WTC11 (cell line): ENCODE data around the gene KIAA0930.

Source experiments
- CTCF ChIP-seq: fragments of 200-600 bp; IDR thresholded peaks from 2 replicates; pipeline ENCODE4 v1.8.0; 2022; ENCODE audit warnings: antibody characterized with exemption
- EMX1 ChIP-seq: fragments of 250-450 bp; sonication (Bioruptor Pico); IDR thresholded peaks from 2 replicates; pipeline ENCODE4 v1.8.0; 2021; ENCODE audit warnings: mild to moderate bottlenecking
- MYBL2 ChIP-seq: sonication (generic); formaldehyde crosslinking; IDR thresholded peaks from 2 replicates; pipeline ENCODE4 v1.8.1; 2023; ENCODE audit warnings: mild to moderate bottlenecking, moderate library complexity, missing genetic modification reagents
- SP1 ChIP-seq: sonication (generic); formaldehyde crosslinking; conservative IDR thresholded peaks from 2 replicates; pipeline ENCODE4 v1.8.1; 2022; ENCODE audit warnings: missing genetic modification reagents
- ZNF121 ChIP-seq: sonication (generic); formaldehyde crosslinking; IDR thresholded peaks from 2 replicates; pipeline ENCODE4 v1.8.0; 2023; ENCODE audit warnings: missing genetic modification reagents

GRCh38 chr22:45261407-45262088 is 20.9 kb upstream of the KIAA0930 start:
- no peak for TF ChIP-seq SP1 (CRISPR knock-in tag)
- no peak for TF ChIP-seq EMX1
- no peak for TF ChIP-seq MYBL2 (CRISPR knock-in tag)
- no peak for TF ChIP-seq CTCF
- no peak for TF ChIP-seq ZNF121 (CRISPR knock-in tag)
